Activated gamma-delta T cell (primary cell): ENCODE data around the gene TTLL5.
"Not testable (repeated sequence)": the region's sequence is repeated elsewhere in the genome, so short reads cannot be mapped to it uniquely, and the experiment has no call there.

Source experiments
- DNase-seq: peaks from one replicate; lab custom pipeline; 2025; lab: John Stamatoyannopoulos, UW

The TTLL5 gene

DNA sequence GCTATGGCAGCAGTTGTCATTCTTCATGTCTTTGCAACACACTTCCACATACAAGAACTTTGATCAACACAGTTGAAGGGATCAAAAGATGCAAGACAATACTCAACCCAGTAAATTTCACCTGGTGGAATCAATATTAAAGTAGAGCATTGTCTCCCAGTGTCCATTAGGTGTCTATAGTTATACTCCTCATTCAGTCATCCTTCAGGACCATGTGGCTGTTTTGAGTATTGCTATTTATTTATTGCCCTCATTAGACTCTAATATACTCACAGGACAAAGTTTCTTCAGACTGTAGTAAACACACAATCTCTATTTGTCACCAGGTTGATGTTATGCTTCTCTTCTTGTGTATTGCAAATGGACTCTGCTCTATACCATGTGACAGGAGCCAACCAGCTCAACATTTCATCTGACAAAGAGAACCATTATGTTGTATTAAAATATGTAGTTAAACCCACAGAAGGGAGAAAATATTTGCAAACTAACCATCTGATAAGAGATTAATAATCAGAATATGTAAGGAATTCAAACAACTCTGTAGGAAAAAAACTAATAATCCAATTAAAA, 174.2 kb downstream of the TTLL5 start:
- DNase-seq = no peak

- DNase-seq = no peak
Measured at GRCh38 chr14:75835737-75836136, 174.7 kb downstream of the TTLL5 start.

GRCh38 chr14:75837151-75837787, 176.2 kb downstream of the TTLL5 start:
- DNase-seq = no peak

GRCh38 chr14:75840911-75841310, 179.9 kb downstream of the TTLL5 start:
- no peak for DNase-seq

GRCh38 chr14:75842551-75842950, 181.5 kb downstream of the TTLL5 start:
- no peak for DNase-seq

- DNase-seq = no peak
Measured at GRCh38 chr14:75844486-75844885, 183.4 kb downstream of the TTLL5 start.

DNA sequence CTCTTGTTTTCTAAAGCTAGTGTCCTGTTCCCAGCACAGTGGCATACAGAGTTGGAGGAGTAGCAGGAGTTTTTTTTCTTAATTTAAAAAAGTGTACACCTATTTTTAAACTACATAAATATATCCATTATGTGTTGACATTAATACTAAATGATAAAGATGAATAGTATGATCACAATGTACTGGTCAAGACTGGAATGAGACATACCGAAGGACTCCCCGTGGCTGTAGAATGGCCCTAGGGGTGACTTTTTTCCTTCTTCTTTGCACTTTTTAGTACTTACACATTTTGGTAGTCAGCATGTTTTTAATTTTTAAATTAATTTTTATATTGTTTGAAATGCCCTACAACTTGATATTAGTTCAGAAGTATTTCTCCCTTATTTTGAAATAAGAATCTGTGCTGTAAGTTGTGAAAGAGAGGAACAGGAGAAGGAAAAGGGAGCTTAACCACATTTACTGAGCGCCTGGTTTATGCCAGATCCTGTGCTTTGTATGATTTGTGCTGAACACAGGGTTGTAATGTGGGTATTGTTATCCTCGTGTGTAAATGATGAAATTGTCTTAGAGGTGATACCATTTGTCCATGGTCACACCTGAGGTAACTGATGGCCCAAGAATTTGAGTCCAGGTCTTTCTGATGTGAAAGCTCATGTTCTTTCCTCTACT, 184.2 kb downstream of the TTLL5 start:
- no peak for DNase-seq

DNA sequence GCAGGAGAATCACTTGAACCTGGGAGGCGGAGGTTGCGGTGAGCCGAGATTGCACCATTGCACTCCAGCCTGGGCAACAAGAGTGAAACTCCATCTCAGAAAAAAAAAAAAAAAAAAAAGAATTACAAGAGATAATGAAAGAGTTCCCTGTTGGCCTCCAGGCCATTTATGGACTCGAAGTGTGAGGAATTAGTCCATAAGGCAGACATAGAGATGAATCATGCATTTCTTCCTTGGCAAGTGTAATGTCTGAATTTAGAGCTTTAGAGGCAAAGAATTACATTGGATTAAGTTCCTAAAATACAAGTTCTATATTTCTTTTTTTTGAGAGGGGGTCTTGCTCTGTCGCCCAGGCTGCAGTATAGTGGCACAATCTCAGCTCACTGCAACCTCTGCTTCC, 185.6 kb downstream of the TTLL5 start:
- DNase-seq = not testable (repeated sequence)

DNA sequence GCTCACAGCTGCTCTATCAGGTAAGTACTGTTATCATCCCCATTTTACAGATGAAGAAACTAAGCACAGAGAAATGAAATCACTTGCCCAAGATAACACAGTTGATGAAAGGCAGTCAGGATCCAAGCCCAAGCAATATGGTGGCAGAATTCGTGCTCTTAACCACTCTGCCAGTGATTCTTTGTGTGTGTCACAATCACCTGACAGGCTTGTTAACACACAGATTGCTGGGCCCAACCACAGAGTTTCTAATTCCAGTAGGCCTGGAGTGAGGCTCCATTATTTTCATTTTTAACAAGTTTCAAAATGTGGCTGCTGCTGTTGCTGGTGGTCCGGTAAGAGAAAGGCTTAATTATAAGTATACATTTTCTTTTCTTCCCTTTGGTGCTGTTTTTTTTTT, 186.5 kb downstream of the TTLL5 start:
- DNase-seq = no peak

DNA sequence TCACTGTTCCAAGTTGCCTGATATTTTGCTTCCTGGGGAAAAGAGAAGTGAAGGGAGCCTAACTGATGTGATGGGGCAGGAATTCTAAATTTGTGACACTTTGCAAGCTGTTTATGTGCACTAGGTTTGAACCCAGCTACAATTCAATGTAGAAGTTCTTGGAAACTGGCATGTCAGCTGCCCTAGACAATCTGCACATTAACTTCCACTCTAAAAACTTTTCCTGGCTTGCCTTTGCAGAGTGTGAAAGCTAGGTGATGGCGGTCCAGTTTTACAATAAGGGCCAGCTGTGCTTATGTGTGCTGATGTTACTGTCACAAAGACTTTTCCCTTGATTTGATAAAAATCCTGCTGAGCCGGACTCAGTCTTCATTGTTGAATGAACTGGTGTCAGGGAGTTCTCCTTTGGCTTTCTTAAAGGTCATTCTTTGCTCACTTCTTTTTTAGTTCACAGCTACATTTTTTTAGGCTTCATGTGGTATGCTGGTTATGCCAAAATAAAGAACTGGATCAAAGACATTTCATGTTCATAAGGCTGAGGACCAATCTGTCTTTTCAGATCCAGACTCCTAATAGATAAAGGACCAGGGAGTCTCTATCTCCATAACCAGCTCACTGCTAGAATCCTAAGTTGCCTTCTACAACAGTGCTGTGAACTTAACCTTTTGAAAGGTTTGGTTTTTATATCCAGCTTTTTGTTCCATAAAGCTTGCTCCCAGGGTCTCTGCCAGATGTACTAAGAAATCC, 187.3 kb downstream of the TTLL5 start:
- no peak for DNase-seq

DNA sequence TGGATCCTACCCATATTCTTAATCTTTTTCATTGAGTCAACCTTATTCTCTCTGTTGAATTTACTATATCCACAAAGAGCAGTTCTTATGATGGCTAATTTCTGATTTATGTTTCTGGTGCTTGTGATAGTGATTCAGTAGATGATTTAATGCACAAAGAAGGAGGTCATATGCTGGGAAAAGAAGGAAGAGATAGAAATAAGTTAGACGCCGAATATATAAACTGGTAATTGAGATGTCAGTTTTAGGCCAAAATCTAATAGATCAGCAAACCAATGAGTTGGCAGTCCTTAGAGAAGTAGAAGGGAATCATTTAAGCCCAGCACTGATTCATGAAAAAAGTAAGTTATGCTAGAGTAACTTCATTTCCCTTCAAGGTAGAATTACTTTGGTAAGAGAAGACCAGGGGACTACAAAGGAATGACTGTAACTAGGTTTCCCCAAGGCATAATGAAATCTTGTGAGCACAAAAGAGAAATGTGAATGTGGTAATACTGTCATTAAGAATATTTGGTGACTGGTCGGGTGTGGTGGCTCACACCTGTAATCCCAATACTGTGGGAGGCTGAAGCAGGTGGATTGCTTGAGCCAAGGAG, 188.4 kb downstream of the TTLL5 start:
- DNase-seq = no peak

- no peak for DNase-seq
Measured at GRCh38 chr14:75851574-75851866, 190.5 kb downstream of the TTLL5 start.

DNA sequence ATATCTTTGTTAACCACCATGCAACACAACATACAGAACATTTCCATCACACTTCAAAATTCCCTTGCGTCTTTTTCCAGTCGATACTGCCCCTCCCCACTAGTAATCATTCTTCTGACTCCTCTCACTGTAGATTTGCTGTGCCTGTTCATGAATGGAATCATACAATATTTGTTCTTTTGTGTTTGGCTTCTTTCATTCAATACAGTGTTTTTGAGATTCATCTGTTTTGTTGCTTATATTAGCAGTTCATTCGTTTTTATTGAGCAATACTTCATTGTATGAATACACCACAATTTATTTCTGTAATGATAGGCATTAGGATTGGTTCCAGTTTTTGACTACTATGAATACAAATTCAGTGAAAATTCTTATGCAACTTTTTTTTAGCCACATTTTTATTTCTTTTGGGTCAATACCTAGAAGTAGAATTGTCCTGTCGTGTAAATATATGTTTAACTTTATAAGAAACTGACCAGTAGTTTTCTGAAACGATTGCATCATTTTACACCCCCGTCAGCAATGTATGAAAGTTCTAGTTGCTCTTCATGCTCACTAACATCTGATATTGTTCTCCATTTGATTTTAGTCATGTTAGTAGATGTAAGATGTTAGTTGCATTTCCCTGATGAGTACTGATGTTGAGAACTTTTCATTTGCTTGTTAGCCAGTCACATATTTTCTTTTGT, 193.2 kb downstream of the TTLL5 start:
- no peak for DNase-seq

- DNase-seq = no peak
Measured at GRCh38 chr14:75857199-75857598, 196.2 kb downstream of the TTLL5 start.

DNA sequence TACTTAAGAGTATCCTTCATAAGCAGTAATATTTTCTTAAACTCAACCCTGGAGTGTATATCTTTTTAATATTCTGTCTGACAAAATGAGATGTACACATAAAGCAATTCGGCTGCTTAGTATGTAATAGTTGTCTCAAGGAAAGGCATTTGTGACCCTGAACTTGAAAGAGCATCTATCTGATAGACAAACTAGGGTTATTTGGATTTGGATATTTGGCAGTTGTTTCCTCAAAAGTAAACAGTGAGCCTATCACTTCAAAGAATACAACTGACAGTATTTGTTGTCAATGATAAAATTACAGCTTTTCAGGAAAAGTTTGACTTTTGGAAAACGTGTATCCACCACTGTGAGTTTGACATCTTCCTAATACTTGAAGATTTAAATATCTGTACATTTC, 197.3 kb downstream of the TTLL5 start:
- no peak for DNase-seq

DNA sequence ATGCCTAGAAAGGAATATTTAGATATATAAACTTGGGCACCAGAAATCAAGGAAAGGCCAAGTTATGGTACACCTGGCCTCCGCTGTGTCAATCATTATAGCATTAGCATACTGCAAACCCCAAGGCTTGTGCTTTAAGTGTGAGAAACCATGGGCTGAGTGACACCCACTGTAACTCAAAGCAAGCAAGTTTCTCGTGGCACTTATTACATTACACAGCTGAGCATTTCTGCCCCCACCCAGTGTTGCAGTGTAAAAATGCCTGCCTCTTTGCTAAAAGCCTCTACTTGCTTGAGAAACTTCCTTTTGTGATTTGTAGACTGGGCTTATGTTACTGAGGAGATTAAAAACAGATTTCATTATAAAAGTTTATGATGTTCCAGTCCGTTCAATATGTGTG, 198.7 kb downstream of the TTLL5 start:
- no peak for DNase-seq

GRCh38 chr14:75860561-75861160, 199.6 kb downstream of the TTLL5 start:
- no peak for DNase-seq

DNA sequence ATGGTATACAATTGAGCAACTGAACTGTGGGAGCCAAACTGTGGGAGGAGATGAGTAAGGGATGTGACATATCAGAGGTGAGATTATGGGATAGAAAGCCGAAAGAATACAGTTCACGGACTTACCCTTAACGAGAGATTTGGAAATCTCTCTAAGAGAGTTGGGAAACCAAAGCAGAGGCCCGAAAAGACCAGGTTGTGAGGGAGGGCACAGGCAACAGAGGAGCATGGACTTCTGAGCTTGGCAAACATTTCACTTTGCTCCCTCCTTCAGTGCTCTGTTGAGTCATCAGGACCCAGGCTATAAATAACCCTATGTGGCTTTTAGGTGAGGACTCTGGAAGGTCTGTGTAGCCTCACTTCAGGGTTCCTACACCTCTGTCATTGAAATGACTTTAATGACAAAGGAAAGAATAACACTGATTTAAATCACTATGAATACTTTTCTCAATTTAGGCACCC, 200.1 kb downstream of the TTLL5 start:
- no peak for DNase-seq

- no peak for DNase-seq
Measured at GRCh38 chr14:75863221-75863620, 202.2 kb downstream of the TTLL5 start.

GRCh38 chr14:75864352-75864751, 203.3 kb downstream of the TTLL5 start:
- no peak for DNase-seq

GRCh38 chr14:75865531-75865930, 204.5 kb downstream of the TTLL5 start:
- DNase-seq = no peak

DNA sequence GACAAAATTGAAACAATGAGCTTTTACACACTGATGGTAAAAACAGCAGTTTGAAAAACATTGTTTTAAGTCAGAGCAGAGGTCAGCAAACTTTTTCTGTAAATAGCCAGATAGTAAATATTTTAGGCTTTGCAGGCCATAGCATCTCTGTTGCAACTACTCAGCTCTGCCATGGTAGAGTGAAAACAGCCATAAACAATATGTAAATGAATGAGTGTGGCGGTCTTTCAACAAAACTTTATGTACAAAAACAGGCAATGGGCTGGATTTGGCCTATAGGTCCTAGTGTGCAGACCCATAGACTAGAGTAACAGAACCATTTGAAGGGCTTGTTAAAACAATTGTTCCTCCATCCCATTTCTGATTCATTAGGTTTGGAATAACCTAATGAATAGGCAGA, 205.9 kb downstream of the TTLL5 start:
- no peak for DNase-seq
